ENCODE results near the gene NCOA3. TPM values are rescaled to one million over a fixed set of nuclear protein-coding genes. Genes with fewer than 3 reads are reported as not detected.
A peak's percentile ranks its signal among the peaks of the same experiment; 100 is the strongest.

NCOA3 gene
- total and polyA plus RNA-seq, 7 donors = 4.8 to 51.0 (median 22.8) TPM

GRCh38 chr20:47612670-47613069 lies 111.0 kb downstream of the NCOA3 start:
- DNase-seq = no peak
- no peaks in the 10 kb centered on the region for H3K27me3 ChIP-seq
- H3K4me3 ChIP-seq = no peak overlapping the region
- peaks cover 0 to 15% (median 8%) of the 10 kb centered on the region in 4 donors for H3K4me1 ChIP-seq
- intact Hi-C loops (cut with DNase I) = no loop called here
- no peaks in the 10 kb centered on the region for H3K9me3 ChIP-seq
- no peaks in the 10 kb centered on the region for H3K36me3 ChIP-seq
- WGBS, 2 donors = 96 to 99% methylated on average over 2 of the region's 2 CpGs
- no peak for TF ChIP-seq POLR2A (IDR thresholded peaks at IDR 0.05)
- no peak for TF ChIP-seq POLR2AphosphoS5 (IDR thresholded peaks at IDR 0.05)
- no peak for TF ChIP-seq EP300 (IDR thresholded peaks at IDR 0.05)
- TF ChIP-seq CTCF (IDR thresholded peaks at IDR 0.05) = no peak
- no peak overlapping the region for H3K27ac ChIP-seq

- Histone ChIP-seq H3K36me3 (no peaks in the 10 kb centered on the region), H3K9me3 (no peaks in the 10 kb centered on the region), H3K4me3 (no peak overlapping the region), H3K4me1 (peaks cover 0 to 14% (median 8%) of the 10 kb centered on the region in 4 donors), H3K27me3 (no peaks in the 10 kb centered on the region), H3K27ac (no peak overlapping the region)
- no peak for DNase-seq
- no peak for TF ChIP-seq POLR2AphosphoS5 (IDR thresholded peaks at IDR 0.05)
- TF ChIP-seq CTCF (IDR thresholded peaks at IDR 0.05) = no peak
- TF ChIP-seq EP300 (IDR thresholded peaks at IDR 0.05) = no peak
- TF ChIP-seq POLR2A (IDR thresholded peaks at IDR 0.05) = no peak
- intact Hi-C loops (cut with DNase I) = no loop called here
- WGBS, 2 donors = 95 to 97% methylated on average over 2 of the region's 2 CpGs
These were observed 113.1 kb downstream of the NCOA3 start for GRCh38 chr20:47614703-47615309.

GRCh38 chr20:47618479-47618878 lies 116.8 kb downstream of the NCOA3 start:
- Histone ChIP-seq H3K27me3 (no peaks in the 10 kb centered on the region), H3K9me3 (no peaks in the 10 kb centered on the region), H3K27ac (no peak overlapping the region), H3K4me3 (no peak overlapping the region), H3K36me3 (peaks cover 0 to 13% (median 5%) of the 10 kb centered on the region in 4 donors), H3K4me1 (peaks cover 0 to 4% (median 0%) of the 10 kb centered on the region in 4 donors)
- intact Hi-C loops (cut with DNase I) = no loop called here
- TF ChIP-seq POLR2AphosphoS5 (IDR thresholded peaks at IDR 0.05) (no peak), POLR2A (IDR thresholded peaks at IDR 0.05) (no peak)
- no peak for DNase-seq
- 90 to 93% methylated on average over 6 of the region's 6 CpGs for WGBS, 2 donors

GRCh38 chr20:47620808-47621805 lies 119.4 kb downstream of the NCOA3 start:
- DNase-seq = no peak
- Histone ChIP-seq H3K27me3 (no peaks in the 10 kb centered on the region), H3K36me3 (peaks cover 0 to 34% (median 5%) of the 10 kb centered on the region in 4 donors), H3K4me3 (no peak overlapping the region), H3K27ac (no peak overlapping the region), H3K4me1 (peaks cover 0 to 4% (median 0%) of the 10 kb centered on the region in 4 donors), H3K9me3 (no peaks in the 10 kb centered on the region)
- intact Hi-C loops (cut with DNase I) = loop anchor here (1.0 to 10.0 kb wide), 5 partner anchors 119 to 866 kb away; partner anchors contain the start of gene NCOA3
- no peak for TF ChIP-seq EP300 (IDR thresholded peaks at IDR 0.05)
- TF ChIP-seq POLR2A (IDR thresholded peaks at IDR 0.05) = no peak
- peak; percentile 64 to 85 (median 66) for TF ChIP-seq CTCF (IDR thresholded peaks at IDR 0.05)
- no peak for TF ChIP-seq POLR2AphosphoS5 (IDR thresholded peaks at IDR 0.05)
- WGBS, 2 donors = 50 to 61% methylated on average over 8 of the region's 8 CpGs
